OCI-LY7 (cell line): ENCODE results near the gene CIAO1. TPM values are rescaled to one million over a fixed set of nuclear protein-coding genes. Genes with fewer than 3 reads are reported as not detected.

Experiments used
- BruUV-seq: library from RNA; stranded (reverse); fragments of 400-500 nt; replicated peaks from 2 replicates; lab custom pipeline; 2021; lab: Mats Ljungman, UMichigan
- CTCF ChIA-PET: fragments of 300-600 bp; sonication (Branson Sonifier 250); formaldehyde crosslinking; loops from one replicate; lab custom pipeline; 2022; ENCODE audit warnings: antibody characterized with exemption; ENCODE audit not compliant: unreplicated experiment; lab: Charles Lee
- POLR2A ChIA-PET: fragments of 300-600 bp; sonication (Branson Sonifier 250); formaldehyde crosslinking; loops from one replicate; lab custom pipeline; 2022; ENCODE audit warnings: antibody characterized with exemption; lab: Charles Lee
- DNase-seq: peaks from one replicate; pipeline ENCODE4 v3.0.0-alpha.2; 2015; ENCODE audit warnings: low spot score
- H2AFZ ChIP-seq: fragments of 200-600 bp; sonication (generic), shearing (Covaris generic); 2 replicates; pipeline ENCODE4 v1.6.1; 2014; ENCODE audit warnings: mild to moderate bottlenecking, antibody characterized with exemption, low read length, moderate library complexity
- H3K27ac ChIP-seq: fragments of 200-600 bp; sonication (generic); 2 replicates; pipeline ENCODE4 v1.5.1; 2014; ENCODE audit warnings: mixed run types, low read depth, mild to moderate bottlenecking, moderate library complexity, low read length, inconsistent platforms; ENCODE audit not compliant: poor library complexity, severe bottlenecking
- H3K36me3 ChIP-seq: fragments of 200-600 bp; sonication (generic); 2 replicates; pipeline ENCODE4 v1.6.1; 2014; ENCODE audit warnings: mild to moderate bottlenecking, antibody characterized with exemption, low read length, moderate library complexity, mixed read lengths; ENCODE audit not compliant: insufficient read depth
- H3K4me1 ChIP-seq: fragments of 200-600 bp; sonication (generic); 2 replicates; pipeline ENCODE4 v1.5.1; 2014; ENCODE audit warnings: mild to moderate bottlenecking, low read length; ENCODE audit not compliant: insufficient read depth, poor library complexity, severe bottlenecking
- H3K4me2 ChIP-seq: fragments of 200-600 bp; sonication (generic); 2 replicates; pipeline ENCODE4 v1.6.1; 2014; ENCODE audit warnings: mild to moderate bottlenecking, low read length
- H3K4me3 ChIP-seq: fragments of 200-600 bp; sonication (generic); 2 replicates; pipeline ENCODE4 v1.5.1; 2014; ENCODE audit warnings: mild to moderate bottlenecking, low read depth, low read length; ENCODE audit not compliant: poor library complexity, severe bottlenecking
- H3K79me2 ChIP-seq: fragments of 200-600 bp; sonication (generic); 2 replicates; pipeline ENCODE4 v1.6.1; 2016; ENCODE audit warnings: low read depth, mild to moderate bottlenecking, low read length, moderate library complexity, mixed read lengths; ENCODE audit not compliant: insufficient read depth
- H3K9me2 ChIP-seq: fragments of 200-600 bp; sonication (generic); 2 replicates; pipeline ENCODE4 v1.6.1; 2016; ENCODE audit warnings: mild to moderate bottlenecking, low read length, mixed read lengths; ENCODE audit not compliant: insufficient read depth
- H3K9me3 ChIP-seq: fragments of 200-600 bp; sonication (generic); 2 replicates; pipeline ENCODE4 v1.6.1; 2014; ENCODE audit warnings: mild to moderate bottlenecking, mixed run types, low read length, mixed read lengths
- H4K20me1 ChIP-seq: fragments of 200-600 bp; sonication (generic); 2 replicates; pipeline ENCODE4 v1.6.1; 2014; ENCODE audit warnings: mild to moderate bottlenecking, antibody characterized with exemption, low read length, moderate library complexity, mixed read lengths; ENCODE audit not compliant: insufficient read depth
- CTCF ChIP-seq: fragments of 200-600 bp; sonication (generic); conservative IDR thresholded peaks from 2 replicates; pipeline ENCODE4 v1.5.1; 2014; ENCODE audit warnings: mild to moderate bottlenecking, antibody characterized with exemption, low read length, moderate library complexity, mixed read lengths
- EZH2phosphoT487 ChIP-seq: fragments of 200-600 bp; sonication (generic); IDR thresholded peaks from 2 replicates; pipeline ENCODE4 v1.6.1; 2018; ENCODE audit warnings: low read depth, borderline replicate concordance, mild to moderate bottlenecking, mixed run types, antibody characterized with exemption, low read length, moderate library complexity, mixed read lengths
- intact Hi-C: fragments of 100-400 bp; cut with micrococcal nuclease; formaldehyde crosslinking; loops from one replicate; pipeline ENCODE4 v1.10.0; 2022; ENCODE audit not compliant: unreplicated experiment
- total RNA-seq, 2 experiments: library from RNA; depleted of rRNA in 1 of 2; stranded (reverse); fragments of >200 nt in 1 of 2; shearing (Covaris generic) in 1 of 2; gene quantifications; 2 replicates each; pipeline ENCODE4 v1.2.3, GENCODE V29; 2014 to 2022

Gene CIAO1
- total RNA-seq, 2 experiments from 2014 or later, result 89.6 to 128 TPM

DNA sequence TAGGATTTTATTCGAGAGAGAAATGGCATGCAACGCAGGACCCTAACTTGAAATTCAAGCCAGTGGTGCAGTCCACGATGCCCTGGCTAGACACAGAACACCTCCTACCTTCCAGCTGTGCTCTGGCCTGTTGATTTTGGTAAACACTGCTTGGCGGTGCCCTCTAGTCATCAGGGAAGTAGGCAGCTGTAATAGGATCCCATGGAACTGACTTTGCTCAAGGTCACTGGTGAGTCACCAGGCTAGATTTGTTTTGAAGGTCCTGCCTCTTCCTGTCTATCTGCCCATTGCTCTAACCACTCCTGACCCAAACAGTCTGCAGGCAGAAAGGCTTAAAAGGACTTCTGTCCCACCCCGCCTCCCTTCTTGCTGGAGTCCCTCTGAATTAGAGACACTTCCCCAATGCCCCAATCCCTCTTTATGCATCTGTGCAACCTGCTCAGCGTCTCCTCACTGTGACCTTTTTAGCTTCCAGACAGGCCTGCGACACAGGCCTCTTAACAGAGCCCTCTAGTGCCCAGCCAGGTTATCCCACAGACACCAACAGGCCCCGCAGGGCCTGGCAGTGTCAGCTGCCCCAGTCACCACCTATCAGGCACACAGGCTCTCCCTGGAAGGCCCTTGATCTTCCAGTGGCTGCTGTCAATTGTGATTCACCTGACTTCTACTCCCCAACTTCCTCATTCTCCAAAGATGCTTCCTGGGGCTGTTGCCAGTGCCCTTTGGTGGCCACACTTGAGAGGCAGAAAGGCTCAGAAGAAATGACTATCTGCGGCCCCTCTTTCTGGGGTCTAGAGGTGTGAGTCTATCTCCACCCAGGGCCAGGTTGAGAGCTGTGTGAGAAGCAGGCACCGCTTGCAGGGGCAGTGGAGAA lies 5.4 kb upstream of the CIAO1 start:
- POLR2A ChIA-PET, result interaction anchor here (0.5 to 1.6 kb wide), 5 partner anchors 15 to 274 kb away, joined by 3 to 5 read pairs (median 3); no protein-coding TSS in a partner anchor
- H3K27ac ChIP-seq, result peak overlapping the region; percentile 23

GRCh38 chr2:96261328-96262003 lies 4.6 kb upstream of the CIAO1 start:
- H3K36me3 ChIP-seq, result peaks cover 59% of the 10 kb centered on the region
- CTCF ChIA-PET, result interaction anchor here (0.6 to 1.4 kb wide), 2 partner anchors 22 to 122 kb away, joined by 3 to 5 read pairs; no protein-coding TSS in a partner anchor
- H4K20me1 ChIP-seq, result peaks cover 13% of the 10 kb centered on the region
- H3K4me2 ChIP-seq, result no peak overlapping the region
- no peaks in the 10 kb centered on the region for H3K9me2 ChIP-seq
- no peak overlapping the region for H3K4me3 ChIP-seq
- no TSS peak for BruUV-seq
- DNase-seq, result no peak
- intact Hi-C loops, result loop anchor here (10.0 kb wide), 1 partner anchor 243 kb away; the partner anchor contains the start of gene NEURL3
- H3K4me1 ChIP-seq, result peaks cover 35% of the 10 kb centered on the region
- H3K9me3 ChIP-seq, result no peaks in the 10 kb centered on the region
- no peak overlapping the region for H2AFZ ChIP-seq
- POLR2A ChIA-PET, result interaction anchor here (0.5 to 1.6 kb wide), 4 partner anchors 15 to 275 kb away, joined by 3 to 5 read pairs (median 3); no protein-coding TSS in a partner anchor
- no peak overlapping the region for H3K27ac ChIP-seq
- no peak for TF ChIP-seq EZH2phosphoT487
- no peak for TF ChIP-seq CTCF
- H3K79me2 ChIP-seq, result peaks cover 39% of the 10 kb centered on the region

More for the DNA sequence above, 5.4 kb upstream of the CIAO1 start:
- Histone ChIP-seq H3K4me3 (no peak overlapping the region), H3K4me2 (peak overlapping the region; percentile 22; the same call in 1 of the 2 replicates), H2AFZ (no peak overlapping the region), H3K9me3 (no peaks in the 10 kb centered on the region), H3K9me2 (no peaks in the 10 kb centered on the region), H3K4me1 (peaks cover 35% of the 10 kb centered on the region), H3K79me2 (peaks cover 35% of the 10 kb centered on the region), H3K36me3 (peaks cover 62% of the 10 kb centered on the region), H4K20me1 (peaks cover 13% of the 10 kb centered on the region)
- CTCF ChIA-PET, result interaction anchor here (0.6 to 1.9 kb wide), 4 partner anchors 15 to 121 kb away, joined by 3 to 6 read pairs (median 4); no protein-coding TSS in a partner anchor
- intact Hi-C loops, result loop anchor here (10.0 kb wide), 1 partner anchor 244 kb away; the partner anchor contains the start of gene NEURL3
- BruUV-seq, result no TSS peak
- peak; percentile 76 for DNase-seq
- TF ChIP-seq CTCF (peak; percentile 78), EZH2phosphoT487 (no peak)
